Sigmoid colon (tissue), 7 donors: ENCODE measurements around the gene FNIP1. TPM values are rescaled to one million over a fixed set of nuclear protein-coding genes. Genes with fewer than 3 reads are reported as not detected.

Source experiments
- DNase-seq: peaks from one replicate; pipeline ENCODE4 v3.0.0-alpha.2; 2019
- H3K27ac ChIP-seq, 4 donors: fragments of 200-600 bp; sonication (generic); one replicate each; pipeline ENCODE4 v1.5.1; 2016 to 2019; ENCODE audit warnings: mild to moderate bottlenecking in 1 of 4
- H3K27me3 ChIP-seq, 3 donors: fragments of 200-600 bp; sonication (generic); one replicate each; pipeline ENCODE4 v1.5.1; 2019; ENCODE audit warnings: mild to moderate bottlenecking in 1 of 3
- H3K36me3 ChIP-seq, 4 donors: fragments of 200-600 bp; sonication (generic); one replicate each; pipeline ENCODE4 v1.5.1; 2016 to 2019
- H3K4me1 ChIP-seq, 4 donors: fragments of 200-600 bp; sonication (generic); one replicate each; pipeline ENCODE4 v1.5.1; 2017 to 2019
- H3K4me3 ChIP-seq, 4 donors: fragments of 200-600 bp; sonication (generic); one replicate each; pipeline ENCODE4 v1.5.1; 2017 to 2019; ENCODE audit warnings: mild to moderate bottlenecking in 2 of 4, moderate library complexity in 1 of 4
- H3K9me3 ChIP-seq, 4 donors: fragments of 200-600 bp in 3 of 4; sonication (generic) in 3 of 4; one replicate each; pipeline versions ENCODE4 v1.5.1 to v1.6.1; 2013 to 2019
- EP300 ChIP-seq, 4 donors: sonication (generic); formaldehyde crosslinking; IDR thresholded peaks; one replicate each; pipeline ENCODE4 v1.6.1; 2017; ENCODE audit warnings: antibody characterized with exemption in 4 of 4
- POLR2A ChIP-seq, 2 donors: fragments of 450-650 bp; IDR thresholded peaks; one replicate each; pipeline ENCODE4 v1.6.1; 2016; ENCODE audit warnings: antibody characterized with exemption in 2 of 2, mild to moderate bottlenecking in 2 of 2, moderate library complexity in 2 of 2
- POLR2AphosphoS5 ChIP-seq, 4 donors: sonication (generic); formaldehyde crosslinking; IDR thresholded peaks; one replicate each; pipeline ENCODE4 v1.6.1; 2017; ENCODE audit warnings: antibody characterized with exemption in 4 of 4
- WGBS, 2 donors: extraction: QIAGEN DNeasy Blood & Tissue Kit; methylation state at CpG; one replicate each; pipeline ENCODE4 v1.1.7; 2013; 5-methylcytosine and 5-hydroxymethylcytosine counted together
- intact Hi-C: fragments of 100-400 bp; cut with DNase I; formaldehyde crosslinking; loops from one replicate; pipeline ENCODE4 v1.15.1; 2023
- polyA plus RNA-seq, 3 donors: library from polyadenylated mRNA; stranded (reverse); fragments of 200-250 nt; gene quantifications; one replicate each; pipeline ENCODE4 v1.2.3, GENCODE V29; 2013
- total RNA-seq, 4 donors: library from RNA; depleted of rRNA; stranded (reverse); fragments of >200 nt; gene quantifications; one replicate each; pipeline ENCODE4 v1.1.0, GENCODE V29; 2016
- TF ChIP-seq, protein P1 (sequence below), 4 experiments: fragments of 450-650 bp in 3 of 4; fragments of 200-600 bp in 1 of 4; IDR thresholded peaks; one replicate each; pipeline ENCODE4 v1.5.1; 2016 to 2019; ENCODE audit warnings: antibody characterized with exemption in 4 of 4, mild to moderate bottlenecking in 3 of 4, moderate library complexity in 2 of 4
- donor health status: healthy with polysubstance abuse.
- donor health status: Bipolar disorder and iron deficiency.
- donor health status: healthy.

The FNIP1 gene
- total and polyA plus RNA-seq, 7 donors: 3.6 to 74.4 (median 46.4) TPM

DNA sequence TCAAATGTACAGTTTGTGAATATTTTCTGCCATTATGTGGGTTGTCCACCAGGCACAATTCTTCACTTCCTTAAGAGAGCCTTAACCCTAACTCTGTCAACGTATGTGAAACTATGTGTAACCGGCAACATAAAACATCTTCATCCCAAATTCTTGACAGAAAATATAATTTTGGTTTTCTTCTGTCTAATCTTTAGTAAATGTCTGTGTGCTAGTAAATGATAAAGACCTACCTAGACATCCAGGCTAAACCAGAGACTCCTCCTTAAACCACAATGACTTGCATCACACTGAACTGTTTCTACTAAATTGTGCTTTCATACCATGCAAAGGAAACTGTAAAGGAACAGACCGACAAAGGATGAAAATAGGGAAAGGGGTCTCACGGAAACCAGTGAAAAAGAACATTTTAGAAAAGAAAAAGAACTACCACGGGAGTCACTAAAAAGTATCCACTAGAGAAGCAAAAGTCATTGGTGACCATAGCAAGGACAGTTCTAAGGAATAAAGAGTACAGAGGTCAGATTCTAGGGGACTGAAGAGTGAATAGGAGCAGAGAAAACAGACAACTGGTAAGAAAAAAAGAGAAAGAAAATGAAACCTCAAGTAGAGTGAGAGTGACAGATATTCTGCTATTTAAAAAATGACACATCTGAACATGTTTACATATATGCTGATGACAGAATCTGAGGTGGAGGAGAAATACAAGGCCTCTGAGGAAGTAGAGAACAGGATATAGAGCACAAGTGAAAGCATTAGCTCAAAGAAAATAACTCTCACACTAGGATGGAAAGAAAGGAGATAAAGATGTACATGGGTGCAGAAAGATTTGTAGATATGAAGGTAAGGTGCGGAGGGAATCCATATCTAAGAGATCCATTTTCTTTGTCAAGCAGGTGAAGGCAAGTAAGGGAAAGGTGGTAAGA lies 49.4 kb downstream of the FNIP1 start:
- H3K4me3 ChIP-seq: no peak overlapping the region
- no peak for DNase-seq
- no peaks in the 10 kb centered on the region for H3K9me3 ChIP-seq
- no peaks in the 10 kb centered on the region for H3K27me3 ChIP-seq
- intact Hi-C loops: no loop called here
- H3K4me1 ChIP-seq: peaks cover 0 to 6% (median 0%) of the 10 kb centered on the region in 4 donors
- no peak overlapping the region for H3K27ac ChIP-seq
- 65 to 91% methylated on average over 6 of the region's 6 CpGs for WGBS, 2 donors
- peaks cover 0 to 19% (median 0%) of the 10 kb centered on the region in 4 donors for H3K36me3 ChIP-seq
- TF ChIP-seq POLR2AphosphoS5 (IDR thresholded peaks at IDR 0.05) (no peak), EP300 (IDR thresholded peaks at IDR 0.05) (no peak), POLR2A (IDR thresholded peaks at IDR 0.05) (no peak)
- TF ChIP-seq, protein P1, sequence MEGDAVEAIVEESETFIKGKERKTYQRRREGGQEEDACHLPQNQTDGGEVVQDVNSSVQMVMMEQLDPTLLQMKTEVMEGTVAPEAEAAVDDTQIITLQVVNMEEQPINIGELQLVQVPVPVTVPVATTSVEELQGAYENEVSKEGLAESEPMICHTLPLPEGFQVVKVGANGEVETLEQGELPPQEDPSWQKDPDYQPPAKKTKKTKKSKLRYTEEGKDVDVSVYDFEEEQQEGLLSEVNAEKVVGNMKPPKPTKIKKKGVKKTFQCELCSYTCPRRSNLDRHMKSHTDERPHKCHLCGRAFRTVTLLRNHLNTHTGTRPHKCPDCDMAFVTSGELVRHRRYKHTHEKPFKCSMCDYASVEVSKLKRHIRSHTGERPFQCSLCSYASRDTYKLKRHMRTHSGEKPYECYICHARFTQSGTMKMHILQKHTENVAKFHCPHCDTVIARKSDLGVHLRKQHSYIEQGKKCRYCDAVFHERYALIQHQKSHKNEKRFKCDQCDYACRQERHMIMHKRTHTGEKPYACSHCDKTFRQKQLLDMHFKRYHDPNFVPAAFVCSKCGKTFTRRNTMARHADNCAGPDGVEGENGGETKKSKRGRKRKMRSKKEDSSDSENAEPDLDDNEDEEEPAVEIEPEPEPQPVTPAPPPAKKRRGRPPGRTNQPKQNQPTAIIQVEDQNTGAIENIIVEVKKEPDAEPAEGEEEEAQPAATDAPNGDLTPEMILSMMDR (IDR thresholded peaks at IDR 0.05): no peak

DNA sequence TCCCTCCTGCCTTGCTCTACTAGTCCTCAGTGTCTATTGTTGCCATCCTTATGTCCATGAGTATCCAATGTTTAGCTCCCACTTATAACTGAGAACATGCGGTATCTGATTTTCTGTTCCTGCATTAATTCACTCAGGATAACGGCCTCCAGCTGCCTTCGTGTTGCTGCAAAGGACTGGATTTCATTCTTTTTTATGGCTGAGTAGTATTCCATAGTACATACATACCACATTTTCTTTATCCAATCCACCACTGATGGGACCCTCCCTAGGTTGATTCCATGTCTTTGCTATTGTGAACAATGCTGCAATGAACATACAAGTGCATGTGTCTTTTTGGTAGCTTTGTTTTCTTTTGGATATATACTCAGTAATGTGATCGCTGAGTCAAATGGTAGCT lies 50.4 kb downstream of the FNIP1 start:
- Histone ChIP-seq H3K9me3 (no peaks in the 10 kb centered on the region), H3K4me1 (peaks cover 0 to 6% (median 0%) of the 10 kb centered on the region in 4 donors), H3K27ac (no peak overlapping the region), H3K36me3 (peaks cover 0 to 27% (median 3%) of the 10 kb centered on the region in 4 donors), H3K4me3 (no peak overlapping the region), H3K27me3 (no peaks in the 10 kb centered on the region)
- DNase-seq: no peak
- WGBS, 2 donors: 97 to 98% methylated on average over 4 of the region's 4 CpGs
- intact Hi-C loops: no loop called here
- TF ChIP-seq POLR2AphosphoS5 (IDR thresholded peaks at IDR 0.05): no peak
- TF ChIP-seq EP300 (IDR thresholded peaks at IDR 0.05): no peak
- TF ChIP-seq, protein P1 (IDR thresholded peaks at IDR 0.05): no peak
- TF ChIP-seq POLR2A (IDR thresholded peaks at IDR 0.05): no peak

DNA sequence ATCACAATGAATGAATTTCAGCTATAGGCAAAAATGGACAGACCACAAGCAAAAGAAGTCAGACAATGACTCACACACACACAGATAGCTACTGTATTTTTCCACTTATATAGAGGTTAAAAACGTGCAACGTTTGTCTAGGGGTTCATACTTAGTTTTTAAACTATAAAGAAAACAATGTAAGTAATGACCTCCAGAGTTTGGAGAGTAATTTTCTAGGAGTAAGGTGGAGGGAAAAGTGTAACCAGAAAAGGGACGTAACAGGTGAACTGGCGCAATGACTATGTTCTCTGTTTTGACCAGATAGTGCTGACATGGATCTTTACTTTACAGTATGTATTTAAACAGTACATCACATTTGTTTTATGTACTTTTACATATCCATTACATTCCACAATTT lies 51.1 kb downstream of the FNIP1 start:
- 83 to 92% methylated on average over 4 of the region's 4 CpGs for WGBS, 2 donors
- Histone ChIP-seq H3K4me1 (peaks cover 0 to 6% (median 0%) of the 10 kb centered on the region in 4 donors), H3K36me3 (peaks cover 0 to 31% (median 4%) of the 10 kb centered on the region in 4 donors), H3K4me3 (no peak overlapping the region), H3K9me3 (no peaks in the 10 kb centered on the region), H3K27me3 (no peaks in the 10 kb centered on the region), H3K27ac (no peak overlapping the region)
- intact Hi-C loops: no loop called here
- no peak for TF ChIP-seq POLR2AphosphoS5 (IDR thresholded peaks at IDR 0.05)
- no peak for TF ChIP-seq POLR2A (IDR thresholded peaks at IDR 0.05)
- TF ChIP-seq, protein P1 (IDR thresholded peaks at IDR 0.05): no peak
- no peak for TF ChIP-seq EP300 (IDR thresholded peaks at IDR 0.05)
- DNase-seq: no peak

DNA sequence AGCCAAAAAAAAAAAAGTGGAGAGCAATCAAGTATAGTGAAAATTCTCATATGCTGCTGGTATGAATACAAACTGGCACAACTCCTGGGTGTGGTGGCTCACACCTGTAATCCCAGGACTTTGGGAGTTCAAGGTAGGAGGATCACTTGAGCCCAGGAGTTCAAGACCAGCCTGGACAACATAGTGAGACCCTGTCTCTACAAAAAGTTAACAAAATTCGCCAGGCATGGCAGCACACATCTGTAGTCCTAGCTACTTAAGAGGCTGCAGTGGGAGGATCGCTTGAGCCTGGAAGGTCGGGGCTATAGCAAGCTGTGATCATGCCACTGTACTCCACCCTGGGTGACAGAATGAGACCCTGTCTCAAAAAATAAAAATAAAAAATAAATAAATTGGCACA lies 51.7 kb downstream of the FNIP1 start:
- H3K27ac ChIP-seq: no peak overlapping the region
- H3K9me3 ChIP-seq: no peaks in the 10 kb centered on the region
- intact Hi-C loops: no loop called here
- WGBS, 2 donors: 95 to 96% methylated on average over 3 of the region's 3 CpGs
- no peak for DNase-seq
- H3K36me3 ChIP-seq: peaks cover 0 to 37% (median 5%) of the 10 kb centered on the region in 4 donors
- H3K4me3 ChIP-seq: no peak overlapping the region
- no peaks in the 10 kb centered on the region for H3K27me3 ChIP-seq
- TF ChIP-seq POLR2AphosphoS5 (IDR thresholded peaks at IDR 0.05) (no peak), POLR2A (IDR thresholded peaks at IDR 0.05) (no peak), EP300 (IDR thresholded peaks at IDR 0.05) (no peak)
- TF ChIP-seq, protein P1 (IDR thresholded peaks at IDR 0.05): no peak
- peaks cover 0 to 6% (median 0%) of the 10 kb centered on the region in 4 donors for H3K4me1 ChIP-seq
